GM18870 (cell line): Measurements from ENCODE around the gene PLEKHA7.
"Not testable (repeated sequence)": the region's sequence is repeated elsewhere in the genome, so short reads cannot be mapped to it uniquely, and the experiment has no call there.

Source experiments
- ATAC-seq: cut with Tn5 transposase; IDR thresholded peaks from one replicate; pipeline ENCODE4 v1.9.1; 2021; ENCODE audit warnings: moderate library complexity; ENCODE audit not compliant: unreplicated experiment

The PLEKHA7 gene

GRCh38 chr11:16889905-16890304 lies 124.3 kb downstream of the PLEKHA7 start:
- ATAC-seq: no peak

GRCh38 chr11:16889010-16889409 lies 125.2 kb downstream of the PLEKHA7 start:
- ATAC-seq: not testable (repeated sequence)

GRCh38 chr11:16887887-16888286 lies 126.3 kb downstream of the PLEKHA7 start:
- not testable (repeated sequence) for ATAC-seq

- ATAC-seq: no peak
These were observed 131.0 kb downstream of the PLEKHA7 start for GRCh38 chr11:16883174-16883573.

- no peak for ATAC-seq
These were observed 132.4 kb downstream of the PLEKHA7 start for GRCh38 chr11:16881766-16882165.

- ATAC-seq: no peak
These were observed 133.0 kb downstream of the PLEKHA7 start for GRCh38 chr11:16881074-16881709.

- no peak for ATAC-seq
These were observed 133.9 kb downstream of the PLEKHA7 start for GRCh38 chr11:16880184-16880801.

- ATAC-seq: no peak
These were observed 134.5 kb downstream of the PLEKHA7 start for GRCh38 chr11:16879690-16880089.

GRCh38 chr11:16876837-16877236 lies 137.4 kb downstream of the PLEKHA7 start:
- ATAC-seq: no peak

GRCh38 chr11:16876053-16876752 lies 138.0 kb downstream of the PLEKHA7 start:
- no peak for ATAC-seq

- ATAC-seq: no peak
These were observed 139.8 kb downstream of the PLEKHA7 start for GRCh38 chr11:16874275-16874975.

- ATAC-seq: no peak
These were observed 140.9 kb downstream of the PLEKHA7 start for GRCh38 chr11:16873289-16873688.

GRCh38 chr11:16871368-16871767 lies 142.8 kb downstream of the PLEKHA7 start:
- ATAC-seq: no peak

- no peak for ATAC-seq
These were observed 147.1 kb downstream of the PLEKHA7 start for GRCh38 chr11:16867097-16867496.

- ATAC-seq: not testable (repeated sequence)
These were observed 149.8 kb downstream of the PLEKHA7 start for GRCh38 chr11:16864428-16864827.

- no peak for ATAC-seq
These were observed 150.8 kb downstream of the PLEKHA7 start for GRCh38 chr11:16863389-16863788.

GRCh38 chr11:16862726-16863125 lies 151.5 kb downstream of the PLEKHA7 start:
- no peak for ATAC-seq

GRCh38 chr11:16861862-16862261 lies 152.4 kb downstream of the PLEKHA7 start:
- ATAC-seq: no peak

GRCh38 chr11:16860617-16861016 lies 153.6 kb downstream of the PLEKHA7 start:
- no peak for ATAC-seq

GRCh38 chr11:16859651-16860050 lies 154.6 kb downstream of the PLEKHA7 start:
- no peak for ATAC-seq

GRCh38 chr11:16857186-16857585 lies 157.0 kb downstream of the PLEKHA7 start:
- no peak for ATAC-seq
